ENCODE measurements around the gene ARHGAP6.

- TF ChIP-seq, protein P1, sequence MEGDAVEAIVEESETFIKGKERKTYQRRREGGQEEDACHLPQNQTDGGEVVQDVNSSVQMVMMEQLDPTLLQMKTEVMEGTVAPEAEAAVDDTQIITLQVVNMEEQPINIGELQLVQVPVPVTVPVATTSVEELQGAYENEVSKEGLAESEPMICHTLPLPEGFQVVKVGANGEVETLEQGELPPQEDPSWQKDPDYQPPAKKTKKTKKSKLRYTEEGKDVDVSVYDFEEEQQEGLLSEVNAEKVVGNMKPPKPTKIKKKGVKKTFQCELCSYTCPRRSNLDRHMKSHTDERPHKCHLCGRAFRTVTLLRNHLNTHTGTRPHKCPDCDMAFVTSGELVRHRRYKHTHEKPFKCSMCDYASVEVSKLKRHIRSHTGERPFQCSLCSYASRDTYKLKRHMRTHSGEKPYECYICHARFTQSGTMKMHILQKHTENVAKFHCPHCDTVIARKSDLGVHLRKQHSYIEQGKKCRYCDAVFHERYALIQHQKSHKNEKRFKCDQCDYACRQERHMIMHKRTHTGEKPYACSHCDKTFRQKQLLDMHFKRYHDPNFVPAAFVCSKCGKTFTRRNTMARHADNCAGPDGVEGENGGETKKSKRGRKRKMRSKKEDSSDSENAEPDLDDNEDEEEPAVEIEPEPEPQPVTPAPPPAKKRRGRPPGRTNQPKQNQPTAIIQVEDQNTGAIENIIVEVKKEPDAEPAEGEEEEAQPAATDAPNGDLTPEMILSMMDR (IDR thresholded peaks at IDR 0.05), result no peak
- TF ChIP-seq RFX5 (IDR thresholded peaks at IDR 0.05) (no peak), RCOR1 (IDR thresholded peaks at IDR 0.05; ENCODE audit: low read depth, low read length) (no peak), MAFK (IDR thresholded peaks at IDR 0.05; ENCODE audit: partially characterized antibody) (no peak)
- TF ChIP-seq, protein P2, sequence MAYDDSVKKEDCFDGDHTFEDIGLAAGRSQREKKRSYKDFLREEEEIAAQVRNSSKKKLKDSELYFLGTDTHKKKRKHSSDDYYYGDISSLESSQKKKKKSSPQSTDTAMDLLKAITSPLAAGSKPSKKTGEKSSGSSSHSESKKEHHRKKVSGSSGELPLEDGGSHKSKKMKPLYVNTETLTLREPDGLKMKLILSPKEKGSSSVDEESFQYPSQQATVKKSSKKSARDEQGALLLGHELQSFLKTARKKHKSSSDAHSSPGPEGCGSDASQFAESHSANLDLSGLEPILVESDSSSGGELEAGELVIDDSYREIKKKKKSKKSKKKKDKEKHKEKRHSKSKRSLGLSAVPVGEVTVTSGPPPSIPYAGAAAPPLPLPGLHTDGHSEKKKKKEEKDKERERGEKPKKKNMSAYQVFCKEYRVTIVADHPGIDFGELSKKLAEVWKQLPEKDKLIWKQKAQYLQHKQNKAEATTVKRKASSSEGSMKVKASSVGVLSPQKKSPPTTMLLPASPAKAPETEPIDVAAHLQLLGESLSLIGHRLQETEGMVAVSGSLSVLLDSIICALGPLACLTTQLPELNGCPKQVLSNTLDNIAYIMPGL (CRISPR knock-in tag; IDR thresholded peaks at IDR 0.05; ENCODE audit: borderline replicate concordance), result no peak
These were observed 243.2 kb downstream of the ARHGAP6 start for GRCh38 chrX:11422525-11422857.

Measured in A549 (cell line).